Hepatocyte (in vitro differentiated cells): ENCODE results near the gene SMARCD2. TPM values are rescaled to one million over a fixed set of nuclear protein-coding genes. Genes with fewer than 3 reads are reported as not detected.

ENCODE experiments used
- DNase-seq: peaks from one replicate; pipeline ENCODE4 v3.0.0-alpha.2; 2016; ENCODE audit warnings: low spot score
- H2AFZ ChIP-seq: fragments of 200-600 bp; sonication (generic); 2 replicates; pipeline ENCODE4 v1.6.0; 2016; ENCODE audit warnings: antibody characterized with exemption, mild to moderate bottlenecking
- H3K27ac ChIP-seq: fragments of 200-600 bp; sonication (generic); 2 replicates; pipeline ENCODE4 v1.5.1; 2016; ENCODE audit warnings: mild to moderate bottlenecking
- H3K27me3 ChIP-seq: fragments of 200-600 bp; sonication (generic); 2 replicates; pipeline ENCODE4 v1.6.1; 2016
- H3K36me3 ChIP-seq: fragments of 200-600 bp; sonication (generic); replicated peaks from 2 replicates; pipeline ENCODE4 v1.5.1; 2016; ENCODE audit warnings: low read depth; ENCODE audit not compliant: insufficient read depth
- H3K4me1 ChIP-seq: fragments of 200-600 bp; sonication (generic); 2 replicates; pipeline ENCODE4 v1.5.1; 2016; ENCODE audit warnings: mild to moderate bottlenecking, moderate library complexity; ENCODE audit not compliant: insufficient read depth
- H3K4me2 ChIP-seq: fragments of 200-600 bp; sonication (generic); 2 replicates; pipeline ENCODE4 v1.6.0; 2016
- H3K4me3 ChIP-seq: fragments of 200-600 bp; sonication (generic); 2 replicates; pipeline ENCODE4 v1.5.1; 2016; ENCODE audit warnings: mild to moderate bottlenecking
- H3K79me2 ChIP-seq: fragments of 200-600 bp; sonication (generic); 2 replicates; pipeline ENCODE4 v1.6.0; 2017; ENCODE audit warnings: mild to moderate bottlenecking
- H3K9me2 ChIP-seq: fragments of 200-600 bp; sonication (generic); replicated peaks from 2 replicates; pipeline ENCODE4 v1.6.0; 2017; ENCODE audit warnings: mild to moderate bottlenecking; ENCODE audit not compliant: insufficient read depth
- H3K9me3 ChIP-seq: fragments of 200-600 bp; sonication (generic); 2 replicates; pipeline ENCODE4 v1.5.1; 2016; ENCODE audit warnings: low read depth, mild to moderate bottlenecking
- H4K20me1 ChIP-seq: fragments of 200-600 bp; sonication (generic); 2 replicates; pipeline ENCODE4 v1.6.0; 2016; ENCODE audit warnings: mild to moderate bottlenecking; ENCODE audit not compliant: insufficient read depth, poor library complexity, severe bottlenecking
- EZH2 ChIP-seq: fragments of 200-600 bp; sonication (generic); IDR thresholded peaks from 2 replicates; pipeline ENCODE4 v1.6.1; 2016; ENCODE audit warnings: antibody characterized with exemption, mild to moderate bottlenecking, borderline replicate concordance
- EZH2phosphoT487 ChIP-seq: fragments of 200-600 bp; sonication (generic); IDR thresholded peaks from one replicate; pipeline ENCODE4 v1.6.1; 2018; ENCODE audit warnings: antibody characterized with exemption, mild to moderate bottlenecking, low read depth, moderate library complexity; ENCODE audit not compliant: unreplicated experiment, severe bottlenecking
- WGBS: methylation state at CpG from one replicate; pipeline ENCODE4 v1.1.6; 2016; ENCODE audit warnings: low lambda C conversion rate; ENCODE audit errors: missing lambda C conversion rate; 5-methylcytosine and 5-hydroxymethylcytosine counted together
- polyA plus RNA-seq: library from polyadenylated mRNA; unstranded; fragments of >200 nt; fragmentation: Nextera tagmentation; extraction: Ambion mirVana; gene quantifications from 2 replicates; pipeline ENCODE4 v1.2.1, GENCODE V29; 2016
- total RNA-seq: library from RNA; depleted of rRNA; stranded (reverse); fragments of >200 nt; gene quantifications from 2 replicates; pipeline ENCODE4 v1.2.3, GENCODE V29; 2014
- TF ChIP-seq, protein P1 (sequence below): fragments of 200-600 bp; sonication (generic); IDR thresholded peaks from 2 replicates; pipeline ENCODE4 v1.5.1; 2016; ENCODE audit warnings: antibody characterized with exemption, mild to moderate bottlenecking; ENCODE audit not compliant: poor library complexity

SMARCD2 gene
- total and polyA plus RNA-seq, 2 experiments from 2014 or later: 52.9 to 65.7 TPM

DNA sequence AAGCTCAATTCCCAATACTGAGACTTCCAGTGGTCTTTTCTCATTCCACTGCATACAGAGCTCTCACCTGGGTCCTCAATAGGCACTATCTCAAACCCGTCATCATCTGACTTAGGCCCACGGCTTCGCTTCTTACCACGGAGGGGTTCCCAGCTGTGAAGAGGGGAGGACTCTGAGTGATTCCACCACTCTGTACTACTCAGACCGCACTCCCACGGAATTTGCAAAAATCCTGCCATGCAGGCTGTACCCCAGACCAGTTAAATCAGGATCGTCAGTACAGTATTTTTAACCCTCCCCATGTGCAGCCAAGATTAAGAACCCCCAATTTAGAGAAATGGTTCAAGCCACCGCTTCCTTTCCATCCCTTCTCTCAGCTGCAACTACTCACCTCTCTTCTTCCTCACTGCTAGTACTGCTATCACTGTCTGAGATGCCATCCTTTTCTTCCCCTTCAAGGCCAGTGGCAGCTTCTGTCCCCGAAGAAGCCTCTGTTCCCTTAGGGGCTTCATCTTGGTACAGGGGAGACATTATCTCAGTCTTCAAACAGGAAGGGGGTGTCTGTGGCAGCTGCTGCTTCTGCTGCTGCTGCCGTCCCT lies 21.4 kb downstream of the SMARCD2 start:
- no peaks in the 10 kb centered on the region for H3K9me3 ChIP-seq
- H3K4me1 ChIP-seq: peaks cover 6% of the 10 kb centered on the region
- no peak overlapping the region for H3K4me2 ChIP-seq
- no peak overlapping the region for H3K4me3 ChIP-seq
- no peak overlapping the region for H3K27ac ChIP-seq
- H3K9me2 ChIP-seq: no peaks in the 10 kb centered on the region
- H3K36me3 ChIP-seq: no peaks in the 10 kb centered on the region
- peaks cover 20% of the 10 kb centered on the region for H3K79me2 ChIP-seq
- DNase-seq: no peak
- TF ChIP-seq EZH2: no peak
- TF ChIP-seq, protein P1, sequence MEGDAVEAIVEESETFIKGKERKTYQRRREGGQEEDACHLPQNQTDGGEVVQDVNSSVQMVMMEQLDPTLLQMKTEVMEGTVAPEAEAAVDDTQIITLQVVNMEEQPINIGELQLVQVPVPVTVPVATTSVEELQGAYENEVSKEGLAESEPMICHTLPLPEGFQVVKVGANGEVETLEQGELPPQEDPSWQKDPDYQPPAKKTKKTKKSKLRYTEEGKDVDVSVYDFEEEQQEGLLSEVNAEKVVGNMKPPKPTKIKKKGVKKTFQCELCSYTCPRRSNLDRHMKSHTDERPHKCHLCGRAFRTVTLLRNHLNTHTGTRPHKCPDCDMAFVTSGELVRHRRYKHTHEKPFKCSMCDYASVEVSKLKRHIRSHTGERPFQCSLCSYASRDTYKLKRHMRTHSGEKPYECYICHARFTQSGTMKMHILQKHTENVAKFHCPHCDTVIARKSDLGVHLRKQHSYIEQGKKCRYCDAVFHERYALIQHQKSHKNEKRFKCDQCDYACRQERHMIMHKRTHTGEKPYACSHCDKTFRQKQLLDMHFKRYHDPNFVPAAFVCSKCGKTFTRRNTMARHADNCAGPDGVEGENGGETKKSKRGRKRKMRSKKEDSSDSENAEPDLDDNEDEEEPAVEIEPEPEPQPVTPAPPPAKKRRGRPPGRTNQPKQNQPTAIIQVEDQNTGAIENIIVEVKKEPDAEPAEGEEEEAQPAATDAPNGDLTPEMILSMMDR: no peak
- H4K20me1 ChIP-seq: no peaks in the 10 kb centered on the region
- no peak overlapping the region for H2AFZ ChIP-seq
- 93% methylated on average over 10 of the region's 10 CpGs for WGBS
- H3K27me3 ChIP-seq: no peaks in the 10 kb centered on the region

DNA sequence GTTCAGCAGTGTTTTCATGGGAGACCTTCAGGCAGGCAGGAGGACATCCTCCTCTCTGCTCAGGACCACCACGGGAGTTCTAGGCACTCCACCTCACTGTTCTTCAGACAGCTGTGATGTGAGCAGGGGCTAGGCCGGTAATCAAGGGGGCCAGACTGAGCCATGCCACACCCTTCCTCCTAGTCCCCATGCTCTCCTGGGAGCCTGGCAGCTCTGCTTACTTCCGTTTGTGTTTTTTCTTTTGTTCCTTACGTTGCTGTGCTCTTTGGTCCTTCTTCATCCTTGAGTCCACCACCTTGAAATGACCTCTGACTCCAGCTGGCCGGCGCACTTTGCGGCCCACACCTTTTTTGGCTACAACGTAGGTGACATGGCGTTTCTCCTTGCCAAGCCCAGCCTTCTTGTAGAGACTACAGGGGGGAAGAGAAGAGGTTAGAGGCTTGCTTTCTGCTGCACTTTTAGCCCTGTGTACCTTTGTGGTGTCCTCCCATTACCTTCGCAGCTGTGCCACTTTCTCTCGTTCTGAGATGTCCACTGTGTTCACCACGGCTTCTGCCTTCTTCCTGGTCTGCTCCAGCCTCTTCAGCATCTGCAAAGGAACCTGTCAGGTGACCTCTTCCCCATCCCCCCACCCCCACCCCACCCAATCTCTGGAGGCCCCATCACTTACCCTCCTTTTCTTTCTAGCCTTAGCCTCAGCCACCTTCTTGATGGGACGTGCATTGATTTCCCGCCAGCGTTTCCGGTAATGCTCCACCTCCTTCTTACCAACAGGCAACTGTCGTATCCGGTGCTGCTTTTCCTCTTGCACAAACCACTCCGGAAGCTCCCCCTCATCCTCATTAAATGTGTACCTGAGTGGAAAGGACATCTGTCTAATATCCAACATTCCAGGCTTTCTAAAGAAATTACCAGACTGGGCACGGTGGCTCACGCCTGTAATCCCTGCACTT lies 22.6 kb downstream of the SMARCD2 start:
- no peak for DNase-seq
- no peaks in the 10 kb centered on the region for H3K36me3 ChIP-seq
- peaks cover 8% of the 10 kb centered on the region for H3K79me2 ChIP-seq
- no peaks in the 10 kb centered on the region for H3K9me3 ChIP-seq
- TF ChIP-seq EZH2 (no peak), EZH2phosphoT487 (no peak)
- TF ChIP-seq, protein P1: no peak
- H3K4me3 ChIP-seq: no peak overlapping the region
- no peak overlapping the region for H3K27ac ChIP-seq
- no peak overlapping the region for H2AFZ ChIP-seq
- WGBS: 91% methylated on average over 21 of the region's 21 CpGs
- H3K27me3 ChIP-seq: no peaks in the 10 kb centered on the region
- no peaks in the 10 kb centered on the region for H4K20me1 ChIP-seq
- H3K4me2 ChIP-seq: no peak overlapping the region
- no peaks in the 10 kb centered on the region for H3K4me1 ChIP-seq
- no peaks in the 10 kb centered on the region for H3K9me2 ChIP-seq

DNA sequence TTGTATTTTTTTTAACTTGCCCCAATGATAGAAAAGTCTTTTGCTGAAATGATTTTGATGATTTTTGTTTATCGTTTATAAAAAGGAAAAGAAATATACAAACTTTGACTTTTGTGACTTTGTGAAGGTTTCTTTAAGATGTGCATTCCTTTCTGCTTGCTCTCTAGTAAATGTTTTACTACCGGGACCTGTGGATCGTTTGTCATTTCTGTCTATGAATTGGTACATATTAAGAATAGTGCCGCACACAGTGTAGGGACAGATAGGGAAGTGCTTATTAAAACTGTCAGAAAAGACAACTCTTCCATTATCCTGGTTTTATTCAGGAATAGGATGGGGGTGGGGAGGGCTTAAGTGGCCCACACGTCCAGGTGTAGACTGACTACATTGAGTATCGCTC lies 23.4 kb downstream of the SMARCD2 start:
- no peak overlapping the region for H2AFZ ChIP-seq
- H4K20me1 ChIP-seq: no peaks in the 10 kb centered on the region
- no peak overlapping the region for H3K27ac ChIP-seq
- H3K4me2 ChIP-seq: no peak overlapping the region
- TF ChIP-seq, protein P1: no peak
- no peak for TF ChIP-seq EZH2
- TF ChIP-seq EZH2phosphoT487: no peak
- no peak overlapping the region for H3K4me3 ChIP-seq
- 75% methylated on average over 6 of the region's 6 CpGs for WGBS
- no peak for DNase-seq
- H3K9me2 ChIP-seq: no peaks in the 10 kb centered on the region
- no peaks in the 10 kb centered on the region for H3K27me3 ChIP-seq
- H3K9me3 ChIP-seq: no peaks in the 10 kb centered on the region
- H3K36me3 ChIP-seq: no peaks in the 10 kb centered on the region
- H3K4me1 ChIP-seq: no peaks in the 10 kb centered on the region
- H3K79me2 ChIP-seq: peaks cover 2% of the 10 kb centered on the region
